NCI-H345 treated with DMSO at 0.1 percent for 48 hours (cell line): ENCODE data around the gene GLMN.
"Not testable (repeated sequence)": the region's sequence is repeated elsewhere in the genome, so short reads cannot be mapped to it uniquely, and the experiment has no call there.

ENCODE experiments used
- DNase-seq: peaks from one replicate; lab custom pipeline; 2025; ENCODE audit not compliant: unreplicated experiment; lab: John Stamatoyannopoulos, UW

GLMN gene

DNA sequence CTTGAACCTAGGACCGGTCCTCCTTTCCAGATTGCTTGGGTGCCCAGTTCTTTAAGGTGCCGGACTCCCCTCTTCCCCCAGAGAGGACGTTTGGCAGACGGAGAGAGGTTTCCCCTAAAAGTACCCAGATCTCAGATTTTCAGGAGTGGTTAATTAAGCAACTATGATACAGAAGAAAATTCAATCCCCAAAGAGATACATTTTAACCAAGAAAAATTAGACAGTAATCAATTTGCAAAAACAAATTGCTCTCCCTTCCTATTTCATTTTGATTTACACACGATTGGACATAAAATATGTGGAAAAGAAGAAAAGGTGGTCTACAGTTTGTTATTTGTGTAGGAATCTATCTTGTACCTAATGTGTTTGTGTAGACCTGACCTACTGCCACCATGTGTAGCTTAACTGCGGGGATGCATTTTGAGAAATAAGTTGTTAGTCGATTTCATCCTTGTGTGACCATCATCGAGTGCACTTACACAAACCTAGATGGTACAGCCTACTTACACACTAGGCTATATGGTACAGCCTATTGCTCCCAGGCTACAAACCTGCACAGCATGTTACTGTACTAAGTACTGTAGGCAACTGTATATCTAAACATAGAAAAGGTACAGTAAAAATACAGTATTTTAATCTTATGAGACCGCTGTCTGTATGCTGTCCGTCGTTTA is 827 bp upstream of the GLMN start:
- no peak for DNase-seq

DNA sequence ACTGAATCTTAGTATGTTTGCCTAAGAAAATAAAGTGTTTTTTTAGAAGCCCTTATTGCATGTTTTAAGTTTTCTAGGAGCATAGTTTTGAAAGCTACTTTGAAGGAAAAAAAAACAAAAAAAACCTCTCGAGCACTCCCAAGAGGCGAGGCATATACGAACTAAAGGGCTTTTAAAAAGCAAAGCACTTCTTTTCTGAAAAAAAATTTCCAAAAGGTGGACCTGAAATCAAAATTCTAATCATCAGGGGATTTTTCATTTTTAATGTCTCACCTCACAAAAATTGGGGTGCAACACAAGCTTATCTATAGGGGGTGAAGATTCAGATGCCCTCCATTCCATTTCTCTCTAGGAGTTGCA is 594 bp downstream of the GLMN start:
- DNase-seq, result no peak

DNA sequence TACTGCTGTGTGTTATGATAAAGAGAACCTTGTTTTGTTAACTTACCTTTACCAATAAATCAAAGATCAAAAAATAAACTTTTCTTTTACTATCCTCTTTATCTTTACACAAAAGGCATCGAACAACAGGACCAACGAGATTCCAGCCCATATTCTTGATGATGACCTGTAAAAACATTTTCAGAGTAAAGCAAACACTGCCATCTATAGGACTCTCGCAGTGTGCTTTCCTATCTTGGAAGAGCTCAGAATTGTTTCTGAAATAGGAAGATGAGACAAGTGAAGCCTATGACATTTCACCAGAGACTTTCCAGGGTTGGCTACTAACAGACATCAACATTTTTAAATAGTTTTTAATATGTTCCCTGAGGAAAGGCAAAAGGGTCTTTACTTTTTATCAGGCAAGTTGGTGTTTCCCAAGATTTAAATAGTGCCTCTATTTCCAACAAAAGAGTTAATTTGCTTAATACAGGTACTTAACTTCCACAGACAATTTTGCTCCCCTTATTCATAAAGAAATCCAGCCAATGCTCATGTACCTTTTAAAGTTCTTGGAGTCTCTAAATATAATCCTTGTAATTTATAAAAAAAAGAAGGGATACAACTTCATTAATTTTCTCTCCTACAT is 7.3 kb downstream of the GLMN start:
- no peak for DNase-seq

DNA sequence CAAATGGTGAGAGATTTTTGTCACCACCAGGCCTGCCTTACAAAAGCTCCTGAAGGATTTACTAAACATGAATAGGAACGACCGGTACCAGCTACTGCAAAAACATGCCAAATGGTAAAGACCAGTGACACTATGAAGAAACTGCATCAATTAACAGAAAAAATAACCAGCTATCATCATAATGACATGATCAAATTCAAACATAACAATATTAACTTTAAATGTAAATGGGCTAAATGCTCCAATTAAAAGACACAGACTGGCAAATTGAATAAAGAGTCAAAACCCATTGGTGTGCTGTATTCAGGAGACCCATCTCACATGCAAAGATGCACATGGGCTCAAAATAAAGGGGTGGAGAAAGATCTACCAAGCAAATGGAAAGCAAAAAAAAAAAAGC is 17.4 kb downstream of the GLMN start:
- not testable (repeated sequence) for DNase-seq

DNA sequence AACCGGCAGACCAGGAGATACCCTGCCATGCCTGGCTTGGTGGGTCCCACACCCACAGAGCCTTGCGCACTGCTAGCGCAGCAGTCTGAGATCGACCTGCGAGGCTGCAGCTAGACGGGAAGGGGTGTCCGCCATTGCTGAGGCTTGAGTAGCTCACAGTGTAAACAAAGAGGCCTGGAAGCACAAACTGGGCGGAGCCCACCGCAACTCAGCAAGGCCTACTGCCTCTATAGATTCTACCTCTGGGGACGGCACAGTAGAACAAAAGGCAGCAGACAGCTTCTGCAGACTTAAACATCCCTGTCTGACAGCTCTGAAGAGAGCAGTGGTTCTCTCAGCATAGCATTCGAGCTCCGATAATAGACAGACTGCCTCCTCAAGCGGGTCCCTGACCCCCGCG is 19.0 kb downstream of the GLMN start:
- not testable (repeated sequence) for DNase-seq

DNA sequence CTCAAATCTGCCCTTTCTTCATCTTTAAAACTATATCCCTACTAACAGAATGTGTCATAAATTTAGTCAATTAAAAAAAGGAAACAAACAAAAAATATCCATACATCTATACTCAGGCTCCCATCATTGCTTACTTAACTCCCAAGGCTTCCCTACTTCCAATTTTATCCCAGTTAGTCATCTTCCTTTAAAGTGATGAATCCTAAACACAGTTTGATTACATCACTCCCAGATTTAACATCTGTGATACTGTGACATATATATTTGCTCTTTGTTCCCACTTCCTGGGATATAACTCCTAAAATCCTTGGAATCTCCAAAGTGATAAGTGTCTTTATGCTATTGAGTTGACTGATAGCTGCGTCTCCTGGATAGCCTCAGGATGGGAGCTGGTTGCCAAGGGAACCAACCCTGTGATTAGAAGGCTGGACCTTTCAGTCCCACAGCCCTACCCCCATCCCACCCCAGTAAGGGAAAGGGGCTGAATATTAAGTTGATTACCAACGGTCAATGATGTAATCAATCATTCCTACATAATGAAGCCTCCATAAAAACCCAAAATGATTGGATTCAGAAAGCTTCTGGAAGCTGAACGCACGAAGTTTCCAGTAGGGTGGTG is 21.6 kb downstream of the GLMN start:
- DNase-seq, result no peak

DNA sequence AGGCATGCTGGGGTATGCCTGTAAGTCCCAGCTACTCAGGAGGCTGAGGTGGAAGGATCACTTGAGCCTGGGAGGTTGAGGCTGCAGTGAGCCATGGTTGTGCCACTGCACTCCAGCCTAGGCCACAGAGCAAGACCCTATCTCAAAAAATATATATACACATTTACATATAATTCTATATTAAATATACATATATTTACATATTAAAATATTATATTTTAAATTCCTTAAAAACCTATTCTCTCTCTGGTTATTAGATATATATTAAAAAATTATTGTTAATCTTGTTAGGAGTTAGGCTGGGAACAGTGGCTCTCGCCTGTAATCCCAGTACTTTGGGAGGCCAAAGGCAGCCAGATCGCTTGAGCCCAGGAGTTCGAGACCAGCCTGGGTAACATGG is 22.7 kb downstream of the GLMN start:
- DNase-seq, result no peak

DNA sequence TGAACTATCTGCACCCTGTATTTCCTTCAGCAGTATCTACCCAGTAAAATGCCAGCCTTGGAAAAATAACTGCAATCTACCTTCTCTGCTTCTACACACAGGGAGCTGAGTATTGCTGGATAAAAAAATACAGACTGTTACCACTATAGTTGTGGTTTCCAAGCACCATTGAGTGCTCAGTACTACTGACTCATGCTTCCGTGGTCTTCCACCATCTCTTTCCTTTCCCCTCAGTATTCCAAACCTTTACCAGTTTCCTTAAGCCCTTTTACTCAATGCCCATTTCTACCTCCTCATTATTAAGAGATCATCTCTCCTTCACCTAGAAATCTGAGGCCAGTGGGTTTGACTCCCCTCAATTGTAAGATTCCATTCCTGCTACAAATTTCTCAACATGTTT is 23.8 kb downstream of the GLMN start:
- no peak for DNase-seq

DNA sequence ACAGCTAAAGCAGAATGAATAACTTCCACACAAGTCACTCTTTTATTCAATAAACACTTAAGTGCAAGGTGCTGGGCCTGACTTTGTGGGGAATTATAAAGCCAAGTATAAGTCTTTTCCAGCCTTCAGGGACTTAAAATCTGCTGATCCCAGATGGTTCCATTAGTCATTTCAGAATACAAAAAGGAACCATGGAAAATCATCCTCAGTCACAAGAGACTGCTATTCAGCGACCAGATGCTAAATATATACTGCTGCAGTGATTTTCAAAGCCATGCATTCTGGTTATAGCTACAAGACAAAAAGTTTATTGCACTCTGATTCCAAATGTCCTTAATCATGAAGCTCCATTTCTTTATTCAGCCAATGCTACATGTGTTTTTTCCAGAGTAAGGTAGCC is 25.7 kb downstream of the GLMN start:
- no peak for DNase-seq

DNA sequence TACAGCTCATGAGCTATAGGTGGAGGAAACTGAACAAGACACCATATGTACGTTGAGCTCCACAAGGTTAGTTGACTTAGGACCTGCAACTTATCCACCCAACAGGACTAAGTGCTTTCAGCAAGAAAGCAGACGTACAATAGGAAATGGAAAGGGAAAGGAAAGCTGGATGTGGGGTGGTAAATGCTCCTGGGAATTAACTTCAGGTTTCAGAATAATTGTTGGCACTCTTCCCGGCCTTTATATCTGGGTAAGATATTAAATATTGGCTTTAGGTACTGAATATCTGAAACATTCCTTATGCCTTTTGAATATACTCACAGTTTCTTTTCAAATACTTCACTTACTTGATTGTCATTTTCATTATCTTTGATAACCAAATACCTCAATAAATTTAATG is 36.3 kb downstream of the GLMN start:
- DNase-seq, result no peak

DNA sequence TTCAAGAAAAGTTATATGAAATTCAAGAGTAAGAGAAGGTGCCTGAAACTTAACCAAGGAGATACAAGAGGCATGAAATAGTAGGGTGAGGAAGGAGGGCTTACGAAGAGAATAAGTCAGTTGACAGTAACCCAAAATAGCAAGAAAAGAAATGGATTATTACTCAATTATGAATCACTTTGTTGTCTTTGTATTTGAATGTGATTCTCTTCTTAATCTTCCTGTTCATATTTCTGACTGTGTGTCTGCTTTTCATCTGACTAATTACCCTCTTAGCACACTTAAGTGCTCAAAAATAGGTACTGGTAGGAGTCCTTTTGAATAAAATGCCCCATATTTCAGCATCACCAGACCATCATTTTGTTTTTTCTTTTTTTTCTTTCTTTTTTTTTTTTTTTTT is 39.4 kb downstream of the GLMN start:
- DNase-seq, result no peak

DNA sequence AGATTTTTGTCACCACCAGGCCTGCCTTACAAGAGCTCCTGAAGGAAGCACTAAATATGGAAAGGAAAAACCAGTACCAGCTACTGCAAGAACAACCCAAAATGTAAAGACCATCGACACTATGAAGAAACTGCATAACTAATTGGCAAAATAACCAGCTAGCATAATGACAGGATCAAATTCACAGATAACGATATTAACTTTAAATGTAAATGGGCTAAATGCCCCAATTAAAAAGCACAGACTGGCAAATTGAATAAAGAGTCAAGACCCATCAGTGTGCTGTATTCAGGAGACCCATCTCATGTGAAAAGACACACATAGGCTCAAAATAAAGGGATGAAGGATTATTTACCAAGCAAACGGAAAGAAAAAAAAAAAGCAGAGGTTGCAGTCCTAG is 44.1 kb downstream of the GLMN start:
- DNase-seq, result not testable (repeated sequence)

DNA sequence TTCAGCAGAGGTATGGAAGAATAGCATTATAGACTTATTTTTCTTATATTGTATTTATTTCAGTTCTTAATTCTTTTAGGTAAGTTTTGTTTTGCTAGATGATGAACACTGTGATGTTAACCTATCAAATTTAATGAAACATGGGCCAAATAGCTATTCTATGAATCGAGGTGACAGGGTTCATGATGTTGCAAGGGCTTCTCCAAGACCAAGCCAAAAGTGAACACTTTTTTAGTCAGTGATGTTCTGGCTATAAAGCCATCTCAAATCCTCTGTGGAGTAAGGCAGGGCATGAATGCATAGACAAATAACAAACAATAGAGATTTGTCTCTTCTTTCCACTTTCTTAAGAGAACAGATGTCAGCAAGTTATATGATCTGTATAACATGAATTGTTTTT is 54.4 kb downstream of the GLMN start:
- no peak for DNase-seq

DNA sequence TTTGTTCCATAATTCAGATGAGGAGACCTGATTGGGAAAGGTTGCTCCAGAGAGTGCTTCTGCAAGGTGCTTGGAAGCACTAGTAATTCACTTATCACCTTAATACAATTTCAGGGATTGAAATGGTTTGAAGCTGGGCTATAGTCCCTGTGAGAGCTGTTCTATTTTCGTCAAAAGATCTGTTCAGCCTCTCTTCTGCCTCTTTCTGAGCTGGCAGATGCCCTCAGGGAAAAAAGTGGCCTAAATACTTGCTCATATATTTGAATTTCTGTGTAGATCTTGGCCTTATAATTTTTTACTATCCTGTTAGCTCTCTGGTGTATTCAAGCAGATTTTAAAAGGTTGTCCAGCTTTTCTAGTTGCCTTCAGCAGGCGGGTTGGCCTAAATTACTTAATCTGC is 58.8 kb downstream of the GLMN start:
- DNase-seq, result no peak

DNA sequence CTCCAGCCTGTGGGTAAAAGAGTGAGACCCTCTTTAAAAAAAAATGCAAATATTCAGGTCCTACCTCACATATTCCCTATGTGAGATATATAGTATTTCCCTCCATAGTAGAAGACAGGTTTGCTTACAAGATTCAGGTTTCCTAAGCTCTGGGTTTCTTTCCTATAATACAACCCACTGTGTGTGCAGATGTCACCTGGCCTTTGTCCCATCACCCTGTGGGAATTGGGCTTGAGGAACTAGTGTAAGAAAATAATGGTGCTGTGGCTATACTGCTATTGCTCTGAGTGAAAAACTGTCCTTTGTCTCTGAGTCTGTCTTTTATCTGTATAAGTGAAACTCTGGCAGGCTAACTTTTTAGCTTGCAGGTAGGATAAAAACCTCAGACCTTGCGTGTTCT is 68.1 kb downstream of the GLMN start:
- DNase-seq, result no peak

DNA sequence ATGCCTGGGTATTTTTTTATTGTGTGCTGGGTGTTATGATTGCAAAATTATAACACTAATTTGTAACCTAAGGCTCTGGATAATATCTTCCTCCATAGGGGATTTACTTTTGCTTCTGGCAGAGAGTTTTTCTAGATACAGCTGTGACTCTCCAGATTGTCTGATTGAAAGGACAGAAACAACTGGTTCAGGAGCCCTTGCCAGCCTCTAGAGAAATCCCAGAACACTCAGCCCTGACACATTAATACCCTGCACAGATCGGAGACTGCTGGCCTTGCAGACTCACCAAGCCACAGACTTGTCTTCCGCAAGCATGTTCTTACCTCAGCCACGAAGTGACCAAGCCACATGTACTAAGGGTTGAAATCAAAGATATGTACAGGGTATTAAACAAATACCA is 70.4 kb downstream of the GLMN start:
- DNase-seq, result no peak

DNA sequence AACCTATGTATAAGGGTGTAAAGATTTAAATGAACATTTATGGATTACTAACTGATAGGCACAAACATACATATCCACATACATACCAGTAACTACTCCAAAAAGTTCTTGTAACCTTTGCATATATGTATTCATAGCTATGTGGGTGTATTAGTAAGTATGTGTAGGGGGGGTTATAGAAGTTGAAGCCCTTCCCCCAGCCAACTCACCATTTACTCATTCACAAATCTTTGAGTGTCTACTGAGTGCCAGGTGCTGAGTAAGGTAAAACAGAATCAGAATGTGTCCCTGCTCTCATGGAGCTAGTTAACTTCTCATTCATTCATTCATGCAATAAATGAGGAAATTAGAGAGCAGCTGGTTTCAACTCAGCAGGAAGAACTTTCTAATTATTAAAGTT is 79.8 kb downstream of the GLMN start:
- DNase-seq, result no peak

DNA sequence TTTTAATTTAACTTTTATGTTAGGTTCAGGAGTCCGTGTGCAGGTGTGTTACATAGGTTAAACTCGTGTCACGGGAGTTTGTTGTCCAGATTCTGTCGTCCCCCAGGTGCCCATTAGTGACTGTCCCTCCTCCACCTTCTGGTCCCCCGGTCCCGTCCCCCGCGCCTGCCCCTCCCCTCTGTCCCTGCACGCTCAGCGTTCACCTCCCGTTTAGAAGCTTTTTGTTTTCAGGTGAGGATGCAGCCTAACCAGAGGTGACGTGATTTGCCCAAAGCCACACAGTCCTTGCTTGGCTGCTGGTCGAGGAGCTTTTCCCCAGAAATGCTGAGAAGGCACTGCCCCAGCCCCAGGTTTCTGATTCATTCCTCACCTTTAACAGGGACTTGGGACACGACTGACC is 80.2 kb downstream of the GLMN start:
- no peak for DNase-seq

DNA sequence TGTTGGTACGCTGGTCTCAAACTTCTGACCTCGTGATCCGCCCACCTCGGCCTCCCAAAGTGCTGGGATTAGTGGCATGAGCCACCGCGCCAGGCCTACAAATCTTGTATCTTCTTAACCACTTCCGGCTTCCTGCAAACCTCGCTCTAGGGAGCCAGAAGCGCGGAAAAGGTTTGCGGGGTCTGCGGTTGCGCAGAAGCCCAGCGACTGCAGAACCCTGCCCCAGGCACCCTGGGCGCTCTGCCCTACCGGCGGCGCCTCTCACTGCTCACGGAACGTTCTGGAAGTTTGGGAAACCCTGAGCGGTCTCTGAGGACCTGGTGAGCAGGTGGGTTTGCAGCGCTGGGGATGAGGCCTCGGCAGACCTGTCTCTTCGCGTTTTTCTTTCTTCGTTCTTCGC is 81.1 kb downstream of the GLMN start, which contains the start of gene C1orf146:
Gene C1orf146, plus strand, starts transcription at position 195 of the 400 bp plus-strand sequence. CDS start 13,506 bp downstream, outside the sequence.
- no peak for DNase-seq

DNA sequence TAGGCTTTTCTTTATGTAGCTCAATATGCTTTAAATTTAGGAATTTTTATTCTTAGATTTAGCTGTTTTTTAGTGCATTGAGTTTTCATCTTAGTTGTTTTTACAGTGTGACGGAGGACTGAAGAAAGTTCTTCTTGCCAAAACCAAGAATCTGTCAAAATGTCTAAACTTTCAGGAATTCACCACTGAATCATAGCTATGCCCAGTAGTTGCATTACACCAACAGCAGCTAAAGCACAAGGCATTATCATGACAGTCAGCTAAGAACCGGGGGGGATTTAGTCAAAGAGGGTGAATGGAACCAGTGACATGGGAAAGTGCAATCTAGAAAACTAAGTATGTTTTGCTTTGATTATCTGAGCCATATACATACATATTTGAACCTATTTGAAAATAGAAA is 87.6 kb downstream of the GLMN start:
- no peak for DNase-seq

DNA sequence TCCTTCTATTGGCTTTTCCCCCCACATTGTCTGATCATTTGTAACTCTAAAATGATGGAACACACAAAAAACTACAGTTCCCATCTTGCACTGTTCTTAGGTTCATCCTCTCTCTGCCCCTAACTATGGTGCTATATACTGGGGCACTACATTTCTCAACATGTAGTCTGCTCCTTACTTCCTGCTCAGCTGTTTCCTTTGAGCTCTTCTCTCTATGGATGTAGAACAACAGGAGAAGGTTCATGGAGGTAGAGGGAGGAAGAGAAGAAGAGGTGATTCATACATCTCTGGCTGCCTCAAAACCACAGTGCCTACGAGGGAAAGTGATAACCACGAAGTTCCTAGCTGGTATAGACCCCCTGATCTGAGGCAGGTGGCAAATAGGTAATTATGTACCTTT is 88.1 kb downstream of the GLMN start:
- no peak for DNase-seq

DNA sequence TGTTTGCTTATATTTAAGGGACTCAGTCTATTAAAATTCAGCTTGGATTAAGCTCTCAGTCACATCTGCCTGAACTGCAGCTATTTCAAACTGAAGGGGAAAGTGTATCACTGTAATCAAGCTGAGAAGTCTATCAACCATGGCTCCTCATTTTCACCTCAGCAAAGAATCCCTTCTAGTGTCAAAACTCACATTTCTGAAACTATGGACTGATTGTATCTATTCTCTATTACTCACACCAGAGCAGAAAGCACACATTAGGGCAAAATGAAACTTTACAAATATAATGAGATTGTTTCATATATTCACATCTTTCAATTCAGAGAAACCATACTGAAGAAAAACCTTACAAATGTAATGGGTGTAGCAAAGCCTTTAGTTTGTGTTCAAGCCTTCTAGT is 95.7 kb downstream of the GLMN start:
- DNase-seq, result no peak

DNA sequence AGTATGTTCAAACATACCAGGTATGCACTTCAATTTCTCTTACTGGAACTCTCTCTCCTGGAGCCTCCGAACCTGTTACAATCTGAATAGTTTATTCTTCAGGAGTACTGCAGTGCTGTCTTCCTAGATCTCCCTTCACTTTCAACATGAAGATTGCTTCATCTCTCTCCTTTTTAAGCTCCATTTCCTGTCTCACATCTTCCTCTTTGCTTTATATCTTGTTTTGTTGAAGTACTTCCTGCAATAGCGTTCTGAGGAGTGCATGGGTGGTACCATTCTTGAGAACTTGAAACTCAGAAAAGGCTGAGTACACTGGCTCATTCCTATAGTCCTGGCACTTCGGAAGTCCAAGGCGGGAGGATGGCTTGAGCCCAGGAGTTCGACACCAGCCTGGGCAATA is 96.8 kb downstream of the GLMN start:
- no peak for DNase-seq
